Left lung (tissue), 10 donors: ENCODE measurements around the gene ZNF862. TPM values are rescaled to one million over a fixed set of nuclear protein-coding genes. Genes with fewer than 3 reads are reported as not detected.

Experiments used
- ATAC-seq: fragments of 200-7000 bp; cut with Tn5 transposase; one replicate; pipeline ENCODE4 v1.9.1; 2020; ENCODE audit warnings: moderate library complexity
- DNase-seq, 4 donors: peaks; one replicate each; pipeline ENCODE4 v3.0.0-alpha.2; 2013 to 2020
- H3K27ac ChIP-seq, 2 donors: fragments of 200-600 bp; sonication (generic) in 1 of 2; one replicate each; pipeline versions ENCODE4 v1.5.0 to v1.8.0; 2020 to 2021
- H3K27me3 ChIP-seq, 2 donors: fragments of 200-600 bp; sonication (generic) in 1 of 2; one replicate each; pipeline versions ENCODE4 v1.5.0 to v1.8.0; 2020 to 2021
- H3K36me3 ChIP-seq, 2 donors: fragments of 200-600 bp; sonication (generic) in 1 of 2; one replicate each; pipeline versions ENCODE4 v1.5.0 to v1.8.0; 2020 to 2021
- H3K4me1 ChIP-seq, 2 donors: fragments of 200-600 bp; one replicate each; pipeline ENCODE4 v1.8.0; 2021
- H3K4me3 ChIP-seq, 2 donors: fragments of 200-600 bp; sonication (generic) in 1 of 2; one replicate each; pipeline versions ENCODE4 v1.5.0 to v1.8.0; 2020 to 2021; ENCODE audit warnings: mild to moderate bottlenecking in 1 of 2
- H3K9me3 ChIP-seq, 2 donors: fragments of 200-600 bp; sonication (generic) in 1 of 2; one replicate each; pipeline versions ENCODE4 v1.5.0 to v1.8.0; 2020 to 2021
- intact Hi-C, 2 donors: fragments of 100-400 bp; cut with DNase I; formaldehyde crosslinking; loops; one replicate each; pipeline versions ENCODE4 v1.11.2 to v1.14.2; 2022
- polyA plus RNA-seq, 6 donors: library from polyadenylated mRNA; unstranded; fragments of 120-200 nt; gene quantifications; one replicate each; pipeline ENCODE4 v1.2.1, GENCODE V29; 2013; ENCODE audit not compliant: insufficient read length in 6 of 6
- total RNA-seq, 2 donors: library from RNA; stranded (reverse); fragmentation: NEBNext Ultra II Directional; extraction: Animal tissue kit (Norgen Biotek cat#: 25700); gene quantifications; one replicate each; pipeline ENCODE4 v1.2.1, GENCODE V29; 2021
- TF ChIP-seq, protein P1 (sequence below), 2 donors: fragments of 200-600 bp; sonication (generic) in 1 of 2; IDR thresholded peaks; one replicate each; pipeline versions ENCODE4 v1.5.0 to v1.8.0; 2021; ENCODE audit warnings: antibody characterized with exemption in 2 of 2
- donor health status: DM: no; HTN: yes; CAD: no.
- donor health status: DM: no; HTN: no; CAD: no.

ZNF862 gene
- total and polyA plus RNA-seq, 8 donors, result 9.8 to 27.8 (median 23.9) TPM

DNA sequence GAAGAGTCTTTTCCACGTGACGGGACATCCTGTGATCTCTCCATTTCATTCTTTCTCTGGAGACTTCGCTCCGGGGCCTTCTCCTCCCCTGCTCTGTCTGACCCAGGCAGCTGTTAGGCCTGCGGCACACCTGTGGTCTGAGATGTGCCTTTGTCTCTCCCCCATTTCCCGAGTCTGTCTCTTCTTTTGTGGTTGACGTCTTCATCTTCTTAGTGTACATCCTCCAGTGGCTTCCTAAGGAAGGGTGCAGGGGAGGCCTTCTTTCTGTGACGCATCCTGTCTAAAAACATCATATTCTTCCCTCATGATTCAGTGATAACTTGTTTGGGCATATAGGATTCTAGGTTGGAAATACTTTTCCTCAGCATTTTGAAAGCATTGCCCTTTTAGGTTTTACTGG lies 18.4 kb downstream of the ZNF862 start:
- Histone ChIP-seq H3K9me3 (no peaks in the 10 kb centered on the region), H3K4me3 (no peak overlapping the region)
- intact Hi-C loops, result no loop called here

DNA sequence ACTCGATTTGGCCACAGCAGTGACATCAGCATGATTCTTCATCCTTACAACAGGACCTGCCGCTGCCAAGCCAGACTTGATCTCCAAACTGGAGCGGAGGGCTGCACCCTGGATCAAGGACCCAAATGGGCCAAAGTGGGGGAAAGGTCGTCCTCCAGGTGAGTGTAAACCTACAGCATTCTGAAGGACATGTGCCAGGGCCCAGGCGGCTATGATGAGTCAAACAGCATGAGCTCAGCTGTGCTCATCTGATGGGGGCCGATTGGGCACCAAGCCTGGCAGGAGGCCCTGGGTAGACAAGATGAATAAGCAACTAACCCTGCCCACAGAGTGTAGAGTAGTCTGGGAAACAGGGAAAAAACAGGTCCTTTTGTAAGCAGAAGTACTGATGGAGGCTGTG lies 21.2 kb downstream of the ZNF862 start:
- no peak for DNase-seq
- no peak overlapping the region for H3K4me3 ChIP-seq
- no peak for ATAC-seq
- H3K27me3 ChIP-seq, result no peaks in the 10 kb centered on the region
- intact Hi-C loops, result no loop called here
- H3K9me3 ChIP-seq, result no peaks in the 10 kb centered on the region
- H3K27ac ChIP-seq, result no peak overlapping the region
- peaks cover 5 to 9% of the 10 kb centered on the region in 2 donors for H3K4me1 ChIP-seq
- TF ChIP-seq, protein P1, sequence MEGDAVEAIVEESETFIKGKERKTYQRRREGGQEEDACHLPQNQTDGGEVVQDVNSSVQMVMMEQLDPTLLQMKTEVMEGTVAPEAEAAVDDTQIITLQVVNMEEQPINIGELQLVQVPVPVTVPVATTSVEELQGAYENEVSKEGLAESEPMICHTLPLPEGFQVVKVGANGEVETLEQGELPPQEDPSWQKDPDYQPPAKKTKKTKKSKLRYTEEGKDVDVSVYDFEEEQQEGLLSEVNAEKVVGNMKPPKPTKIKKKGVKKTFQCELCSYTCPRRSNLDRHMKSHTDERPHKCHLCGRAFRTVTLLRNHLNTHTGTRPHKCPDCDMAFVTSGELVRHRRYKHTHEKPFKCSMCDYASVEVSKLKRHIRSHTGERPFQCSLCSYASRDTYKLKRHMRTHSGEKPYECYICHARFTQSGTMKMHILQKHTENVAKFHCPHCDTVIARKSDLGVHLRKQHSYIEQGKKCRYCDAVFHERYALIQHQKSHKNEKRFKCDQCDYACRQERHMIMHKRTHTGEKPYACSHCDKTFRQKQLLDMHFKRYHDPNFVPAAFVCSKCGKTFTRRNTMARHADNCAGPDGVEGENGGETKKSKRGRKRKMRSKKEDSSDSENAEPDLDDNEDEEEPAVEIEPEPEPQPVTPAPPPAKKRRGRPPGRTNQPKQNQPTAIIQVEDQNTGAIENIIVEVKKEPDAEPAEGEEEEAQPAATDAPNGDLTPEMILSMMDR (IDR thresholded peaks at IDR 0.05), result no peak
- peaks cover 0 to 45% of the 10 kb centered on the region in 2 donors for H3K36me3 ChIP-seq

More for the DNA sequence above, 18.4 kb downstream of the ZNF862 start:
- H3K27ac ChIP-seq, result no peak overlapping the region
- peaks cover 5 to 11% of the 10 kb centered on the region in 2 donors for H3K4me1 ChIP-seq
- DNase-seq (no peak), ATAC-seq (no peak)
- TF ChIP-seq, protein P1 (IDR thresholded peaks at IDR 0.05), result no peak
- no peaks in the 10 kb centered on the region for H3K27me3 ChIP-seq
- H3K36me3 ChIP-seq, result peaks cover 0 to 34% of the 10 kb centered on the region in 2 donors

DNA sequence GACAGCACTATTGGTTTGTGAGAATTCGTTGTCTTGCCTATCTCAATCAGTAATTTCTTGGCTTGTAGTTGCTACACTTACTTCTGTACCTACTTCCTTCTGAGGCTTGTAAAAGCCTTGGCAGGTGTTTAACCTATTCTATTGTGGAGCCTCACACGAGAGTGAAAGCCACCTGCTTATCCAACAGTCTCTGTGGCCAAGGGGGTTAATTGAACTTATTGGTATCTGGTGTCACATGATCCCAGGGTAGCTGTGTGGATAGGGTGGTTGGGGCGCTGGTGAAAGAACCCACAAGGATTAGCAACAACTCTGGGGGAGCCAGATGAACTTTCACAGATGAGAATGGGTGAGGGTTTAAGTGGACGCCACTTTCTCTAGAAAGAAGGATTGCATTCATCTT lies 21.7 kb downstream of the ZNF862 start:
- intact Hi-C loops, result no loop called here
- peaks cover under 1 to 5% of the 10 kb centered on the region in 2 donors for H3K4me1 ChIP-seq
- TF ChIP-seq, protein P1 (IDR thresholded peaks at IDR 0.05), result no peak
- H3K27me3 ChIP-seq, result no peaks in the 10 kb centered on the region
- no peak overlapping the region for H3K4me3 ChIP-seq
- no peaks in the 10 kb centered on the region for H3K9me3 ChIP-seq
- H3K27ac ChIP-seq, result no peak overlapping the region
- ATAC-seq (no peak), DNase-seq (no peak)
- peaks cover 0 to 50% of the 10 kb centered on the region in 2 donors for H3K36me3 ChIP-seq

DNA sequence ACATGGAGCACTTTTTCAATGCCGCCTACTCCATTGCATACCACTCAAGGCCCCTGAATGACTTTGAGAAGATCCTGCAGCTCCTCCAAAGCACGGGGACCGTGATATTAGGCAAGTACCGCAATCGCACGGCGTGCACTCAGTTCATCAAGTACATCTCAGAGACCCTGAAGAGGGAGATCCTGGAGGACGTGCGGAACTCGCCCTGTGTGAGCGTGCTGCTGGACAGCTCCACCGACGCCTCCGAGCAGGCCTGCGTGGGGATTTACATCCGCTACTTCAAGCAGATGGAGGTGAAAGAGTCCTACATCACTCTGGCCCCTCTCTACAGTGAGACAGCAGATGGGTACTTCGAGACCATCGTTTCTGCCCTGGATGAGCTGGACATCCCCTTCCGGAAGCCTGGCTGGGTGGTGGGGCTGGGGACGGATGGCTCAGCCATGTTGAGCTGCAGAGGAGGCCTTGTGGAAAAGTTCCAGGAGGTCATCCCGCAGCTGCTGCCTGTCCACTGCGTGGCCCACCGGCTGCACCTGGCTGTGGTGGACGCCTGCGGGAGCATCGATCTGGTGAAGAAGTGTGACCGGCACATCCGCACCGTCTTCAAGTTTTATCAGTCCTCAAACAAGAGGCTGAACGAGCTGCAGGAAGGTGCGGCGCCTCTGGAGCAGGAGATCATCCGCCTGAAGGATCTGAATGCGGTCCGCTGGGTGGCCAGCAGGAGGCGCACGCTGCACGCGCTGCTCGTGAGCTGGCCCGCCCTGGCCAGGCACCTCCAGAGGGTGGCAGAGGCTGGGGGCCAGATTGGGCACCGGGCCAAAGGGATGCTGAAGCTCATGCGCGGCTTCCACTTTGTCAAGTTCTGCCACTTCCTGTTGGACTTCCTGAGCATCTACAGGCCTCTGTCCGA lies 22.9 kb downstream of the ZNF862 start:
- DNase-seq, result peak in 1 of 4 donors; percentile 76
- H3K36me3 ChIP-seq, result peaks cover 0 to 56% of the 10 kb centered on the region in 2 donors
- no peak for ATAC-seq
- TF ChIP-seq, protein P1 (IDR thresholded peaks at IDR 0.05), result no peak
- no peak overlapping the region for H3K4me3 ChIP-seq
- no peaks in the 10 kb centered on the region for H3K27me3 ChIP-seq
- intact Hi-C loops, result no loop called here
- no peaks in the 10 kb centered on the region for H3K9me3 ChIP-seq
- no peak overlapping the region for H3K27ac ChIP-seq
- peaks cover 0 to 13% of the 10 kb centered on the region in 2 donors for H3K4me1 ChIP-seq

DNA sequence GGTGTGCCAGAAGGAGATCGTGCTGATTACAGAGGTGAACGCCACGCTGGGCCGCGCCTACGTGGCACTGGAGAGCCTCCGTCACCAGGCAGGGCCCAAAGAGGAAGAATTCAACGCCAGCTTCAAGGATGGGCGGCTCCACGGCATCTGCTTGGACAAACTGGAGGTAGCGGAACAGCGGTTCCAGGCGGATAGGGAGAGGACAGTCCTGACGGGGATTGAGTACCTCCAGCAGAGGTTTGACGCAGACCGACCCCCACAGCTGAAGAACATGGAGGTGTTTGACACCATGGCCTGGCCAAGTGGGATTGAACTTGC lies 23.5 kb downstream of the ZNF862 start:
- H3K36me3 ChIP-seq, result peaks cover 0 to 56% of the 10 kb centered on the region in 2 donors
- ATAC-seq, result no peak
- no peak for DNase-seq

More for the DNA sequence above, 23.5 kb downstream of the ZNF862 start:
- Histone ChIP-seq H3K27me3 (no peaks in the 10 kb centered on the region), H3K4me1 (peaks cover 0 to 19% of the 10 kb centered on the region in 2 donors), H3K27ac (no peak overlapping the region), H3K9me3 (no peaks in the 10 kb centered on the region), H3K4me3 (no peak overlapping the region)
- intact Hi-C loops, result no loop called here
- TF ChIP-seq, protein P1 (IDR thresholded peaks at IDR 0.05), result no peak
